Stimulated activated CD8-positive, alpha-beta memory T cell treated with anti-CD3 and anti-CD28 coated beads, Interleukin-4, amount 100 ng/mL, for 1 hour (primary cell): ENCODE results near the gene SLC30A2.

Experiments
- DNase-seq, 2 donors: peaks; one replicate each; pipeline ENCODE4 v3.0.0-alpha.2; 2020; ENCODE audit warnings: low read depth in 2 of 2, low spot score in 1 of 2

The SLC30A2 gene

GRCh38 chr1:25999041-25999800 lies 46.7 kb downstream of the SLC30A2 start:
- no peak for DNase-seq

- peak; percentile 91 to 93 for DNase-seq
Measured at GRCh38 chr1:25997828-25998761, 47.8 kb downstream of the SLC30A2 start, which contains the start of gene PAFAH2. Gene PAFAH2, minus strand, starts transcription at chr1:25998063. Its CDS starts 7,247 bp downstream, at chr1:25990816.

GRCh38 chr1:25996966-25997827 lies 48.7 kb downstream of the SLC30A2 start:
- DNase-seq = no peak

GRCh38 chr1:25994402-25995150 lies 51.3 kb downstream of the SLC30A2 start:
- no peak for DNase-seq

- DNase-seq = no peak
Measured at GRCh38 chr1:25993197-25993951, 52.5 kb downstream of the SLC30A2 start.

- DNase-seq = no peak
Measured at GRCh38 chr1:25992689-25993171, 53.2 kb downstream of the SLC30A2 start.

- DNase-seq = no peak
Measured at GRCh38 chr1:25991937-25992688, 53.8 kb downstream of the SLC30A2 start.

GRCh38 chr1:25990702-25991395 lies 55.1 kb downstream of the SLC30A2 start:
- peak; percentile 16 to 40 for DNase-seq

- no peak for DNase-seq
Measured at GRCh38 chr1:25990251-25990650, 55.7 kb downstream of the SLC30A2 start.

- DNase-seq = no peak
Measured at GRCh38 chr1:25989440-25990234, 56.3 kb downstream of the SLC30A2 start.

GRCh38 chr1:25987951-25988350 lies 58.0 kb downstream of the SLC30A2 start:
- DNase-seq = no peak
